ENCODE results near the gene MEGF11. TPM values are rescaled to one million over a fixed set of nuclear protein-coding genes. Genes with fewer than 3 reads are reported as not detected.

Gene MEGF11
- total RNA-seq, 2 experiments from 2014 or later = not detected

DNA sequence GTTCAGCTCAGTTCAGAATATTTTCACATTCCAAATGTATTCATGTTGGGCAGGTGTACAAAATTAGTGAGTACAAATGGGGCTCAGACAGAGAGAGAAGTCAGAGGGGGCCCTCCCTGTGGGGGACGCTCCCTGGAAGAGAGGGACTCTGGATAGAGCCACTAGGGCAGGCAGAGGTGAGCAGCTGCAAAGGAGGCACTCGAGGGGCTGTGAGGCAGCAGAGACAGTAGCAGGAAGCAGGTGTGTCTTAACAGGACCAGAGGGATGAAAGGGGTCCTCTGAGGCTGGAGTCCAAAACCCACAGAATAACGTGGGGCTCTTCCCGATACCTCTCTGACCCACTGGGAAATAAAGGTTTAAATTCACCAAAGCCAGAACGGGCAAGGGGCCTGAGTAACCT lies 127.1 kb downstream of the MEGF11 start:
- Mint-ChIP-seq H3K36me3 (ENCODE audit: low read depth) (no peaks in the 10 kb centered on the region), H3K4me3 (no peak overlapping the region), H3K27me3 (ENCODE audit: low read depth) (peaks cover 7% of the 10 kb centered on the region), H3K4me1 (ENCODE audit: low read depth) (no peaks in the 10 kb centered on the region), H3K27ac (no peak overlapping the region), H3K9me3 (ENCODE audit: insufficient read depth) (no peaks in the 10 kb centered on the region)
- ChIA-PET CTCF (no interaction called here), POLR2A (no interaction called here)
- DNase-seq = no peak
- ATAC-seq = no peak

DNA sequence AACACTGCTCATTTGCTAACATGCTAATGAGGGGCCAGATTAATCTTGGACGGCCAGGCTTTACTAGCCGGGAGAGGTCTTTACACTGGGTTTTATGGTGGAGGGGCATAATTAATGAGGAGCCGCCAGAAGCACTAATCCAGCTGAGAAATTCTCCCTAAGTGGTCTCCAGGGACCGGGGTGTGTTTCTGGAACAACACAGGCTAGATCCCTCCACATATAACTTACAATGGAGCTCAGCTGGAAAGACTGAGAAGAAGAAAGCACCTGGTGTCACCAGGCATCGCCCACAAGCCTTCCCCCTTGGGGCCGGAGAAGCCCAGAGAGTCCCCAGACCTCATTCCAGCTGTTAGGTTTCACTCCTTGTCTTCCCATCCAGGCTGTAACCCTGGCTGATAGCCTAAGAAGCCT lies 127.5 kb downstream of the MEGF11 start:
- Mint-ChIP-seq H3K27me3 (ENCODE audit: low read depth) (peaks cover 10% of the 10 kb centered on the region), H3K4me3 (no peak overlapping the region), H3K4me1 (ENCODE audit: low read depth) (no peaks in the 10 kb centered on the region), H3K27ac (no peak overlapping the region), H3K36me3 (ENCODE audit: low read depth) (no peaks in the 10 kb centered on the region), H3K9me3 (ENCODE audit: insufficient read depth) (no peaks in the 10 kb centered on the region)
- CTCF ChIA-PET = no interaction called here
- ATAC-seq (no peak), DNase-seq (no peak)
- POLR2A ChIA-PET = no interaction called here

DNA sequence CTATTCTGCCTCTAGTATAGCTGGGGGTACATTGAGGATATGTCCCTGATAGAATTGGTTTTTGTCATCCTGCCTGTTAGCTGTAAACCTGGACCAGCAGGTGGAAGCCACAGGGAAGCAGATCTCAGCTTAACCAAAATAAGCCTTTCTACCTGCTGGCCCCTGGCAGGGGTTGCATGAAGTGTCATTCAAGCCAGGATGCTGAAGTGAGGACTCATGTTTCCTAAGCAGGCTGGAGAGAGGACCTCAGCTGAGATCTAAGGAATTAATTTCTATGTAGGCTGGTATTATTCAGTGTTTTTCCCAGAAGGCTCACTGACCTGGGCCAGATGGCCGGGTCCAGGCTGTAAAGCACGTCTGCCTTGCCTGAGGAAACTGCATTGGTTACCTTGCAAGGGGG lies 128.9 kb downstream of the MEGF11 start:
- ATAC-seq (no peak), DNase-seq (no peak)
- Mint-ChIP-seq H3K27ac (no peak overlapping the region), H3K36me3 (ENCODE audit: low read depth) (no peaks in the 10 kb centered on the region), H3K4me1 (ENCODE audit: low read depth) (no peaks in the 10 kb centered on the region), H3K9me3 (ENCODE audit: insufficient read depth) (no peaks in the 10 kb centered on the region), H3K4me3 (no peak overlapping the region), H3K27me3 (ENCODE audit: low read depth) (peaks cover 10% of the 10 kb centered on the region)
- POLR2A ChIA-PET = no interaction called here
- CTCF ChIA-PET = no interaction called here

DNA sequence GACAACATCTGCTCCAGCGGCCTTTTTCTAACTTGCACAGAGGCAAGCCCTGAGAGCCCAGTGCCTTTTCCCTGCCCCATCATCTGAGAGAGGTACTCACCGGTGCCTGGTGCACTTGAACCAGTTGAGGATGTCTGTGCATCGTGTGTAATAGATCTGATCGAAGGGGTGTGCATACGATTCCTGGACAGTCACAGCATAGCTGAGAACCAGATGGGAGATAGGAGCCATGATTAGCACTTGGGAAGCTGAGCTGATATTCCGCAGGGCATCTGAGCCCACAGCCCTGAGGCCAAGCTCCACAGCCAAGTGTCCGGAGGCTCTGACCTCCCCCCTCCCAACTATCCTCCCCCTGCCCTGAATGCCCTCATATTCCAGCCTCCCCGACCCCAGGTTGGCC lies 129.8 kb downstream of the MEGF11 start:
- H3K4me1 Mint-ChIP-seq (ENCODE audit: low read depth) = no peaks in the 10 kb centered on the region
- H3K27ac Mint-ChIP-seq = no peak overlapping the region
- POLR2A ChIA-PET = no interaction called here
- H3K4me3 Mint-ChIP-seq = no peak overlapping the region
- H3K27me3 Mint-ChIP-seq (ENCODE audit: low read depth) = peaks cover 10% of the 10 kb centered on the region
- CTCF ChIA-PET = no interaction called here
- DNase-seq (no peak), ATAC-seq (no peak)
- H3K9me3 Mint-ChIP-seq (ENCODE audit: insufficient read depth) = no peaks in the 10 kb centered on the region
- H3K36me3 Mint-ChIP-seq (ENCODE audit: low read depth) = no peaks in the 10 kb centered on the region

DNA sequence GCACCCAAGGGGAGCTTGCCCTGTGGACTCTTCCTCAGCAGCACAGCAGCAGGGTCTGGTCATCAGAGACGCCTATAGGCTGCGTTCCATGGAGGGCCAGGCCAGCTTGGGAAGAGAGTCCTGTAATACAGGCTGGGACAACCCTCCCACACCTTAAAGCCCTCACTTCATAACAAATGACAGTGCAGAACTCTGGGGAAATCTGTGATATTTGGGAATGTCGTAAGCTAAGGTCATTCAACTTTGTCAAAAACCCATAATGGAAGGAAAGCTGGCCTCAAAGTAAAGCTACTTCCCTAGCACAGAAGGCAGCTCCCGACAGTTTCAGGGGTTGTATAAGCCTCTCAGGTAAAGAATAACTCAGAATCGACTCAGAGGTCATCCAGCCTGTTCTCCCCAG lies 133.1 kb downstream of the MEGF11 start:
- H3K4me1 Mint-ChIP-seq (ENCODE audit: low read depth) = peaks cover 3% of the 10 kb centered on the region
- no peak overlapping the region for H3K27ac Mint-ChIP-seq
- ATAC-seq (no peak), DNase-seq (no peak)
- H3K36me3 Mint-ChIP-seq (ENCODE audit: low read depth) = no peaks in the 10 kb centered on the region
- H3K27me3 Mint-ChIP-seq (ENCODE audit: low read depth) = peaks cover 8% of the 10 kb centered on the region
- CTCF ChIA-PET = no interaction called here
- POLR2A ChIA-PET = no interaction called here
- H3K4me3 Mint-ChIP-seq = no peak overlapping the region
- no peaks in the 10 kb centered on the region for H3K9me3 Mint-ChIP-seq (ENCODE audit: insufficient read depth)

DNA sequence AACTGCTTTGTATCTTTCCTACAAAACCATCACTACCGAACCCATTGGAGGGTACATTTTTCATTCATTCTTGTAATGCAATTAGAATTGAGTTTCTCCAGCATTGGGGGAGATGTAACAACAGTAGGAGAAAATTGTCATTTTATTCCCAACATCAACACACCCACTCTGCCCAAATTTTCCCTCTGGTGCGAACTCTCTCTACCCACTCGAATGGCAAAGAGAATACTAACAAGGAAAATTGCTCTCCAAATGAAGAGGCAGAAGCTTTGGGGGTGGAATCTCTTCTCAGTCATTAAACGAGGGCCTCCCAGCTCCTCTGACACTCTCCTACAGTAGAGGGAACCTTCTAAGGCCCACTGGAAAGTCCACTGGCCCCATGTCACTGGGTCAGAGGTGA lies 135.7 kb downstream of the MEGF11 start:
- Mint-ChIP-seq H3K27me3 (ENCODE audit: low read depth) (peaks cover 9% of the 10 kb centered on the region), H3K4me1 (ENCODE audit: low read depth) (peaks cover 3% of the 10 kb centered on the region), H3K4me3 (no peak overlapping the region), H3K27ac (no peak overlapping the region), H3K9me3 (ENCODE audit: insufficient read depth) (no peaks in the 10 kb centered on the region), H3K36me3 (ENCODE audit: low read depth) (no peaks in the 10 kb centered on the region)
- no peak for ATAC-seq
- DNase-seq = no peak
- ChIA-PET POLR2A (no interaction called here), CTCF (no interaction called here)

DNA sequence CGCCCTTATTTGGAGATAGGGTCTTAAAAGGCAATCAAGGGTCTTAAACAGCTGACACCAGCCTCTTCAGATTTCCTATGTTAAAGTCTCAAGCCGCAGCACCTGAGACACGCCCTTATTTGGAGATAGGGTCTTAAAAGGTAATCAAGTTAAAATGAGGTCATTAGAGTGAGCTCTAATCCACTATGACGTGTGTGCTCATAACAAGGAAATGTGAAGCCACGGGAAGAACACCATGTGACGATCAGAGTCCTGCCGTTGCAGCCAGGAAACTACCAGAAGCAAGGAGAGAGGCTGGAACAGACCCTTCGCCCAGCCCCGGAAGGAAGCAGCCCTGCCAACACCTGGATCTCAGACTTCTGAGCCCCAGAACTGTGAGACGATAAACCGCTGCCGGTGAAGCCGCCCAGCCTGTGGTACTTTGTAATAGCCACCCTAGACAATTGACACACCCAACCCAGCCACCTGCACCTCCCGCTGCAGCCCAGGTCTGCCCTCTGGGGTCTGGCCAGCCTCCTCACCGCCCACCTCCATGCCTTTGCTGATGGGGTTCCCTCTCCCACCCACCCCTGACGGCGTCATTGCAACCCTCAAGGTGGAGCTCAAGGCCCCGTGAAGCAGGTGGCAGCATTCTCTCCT lies 137.9 kb downstream of the MEGF11 start:
- H3K9me3 Mint-ChIP-seq (ENCODE audit: insufficient read depth) = no peaks in the 10 kb centered on the region
- H3K4me3 Mint-ChIP-seq = no peak overlapping the region
- peaks cover 13% of the 10 kb centered on the region for H3K27me3 Mint-ChIP-seq (ENCODE audit: low read depth)
- ChIA-PET POLR2A (no interaction called here), CTCF (no interaction called here)
- DNase-seq (peak; percentile 42), ATAC-seq (peak; percentile 53)
- H3K27ac Mint-ChIP-seq = no peak overlapping the region
- no peaks in the 10 kb centered on the region for H3K36me3 Mint-ChIP-seq (ENCODE audit: low read depth)
- H3K4me1 Mint-ChIP-seq (ENCODE audit: low read depth) = peaks cover 3% of the 10 kb centered on the region

DNA sequence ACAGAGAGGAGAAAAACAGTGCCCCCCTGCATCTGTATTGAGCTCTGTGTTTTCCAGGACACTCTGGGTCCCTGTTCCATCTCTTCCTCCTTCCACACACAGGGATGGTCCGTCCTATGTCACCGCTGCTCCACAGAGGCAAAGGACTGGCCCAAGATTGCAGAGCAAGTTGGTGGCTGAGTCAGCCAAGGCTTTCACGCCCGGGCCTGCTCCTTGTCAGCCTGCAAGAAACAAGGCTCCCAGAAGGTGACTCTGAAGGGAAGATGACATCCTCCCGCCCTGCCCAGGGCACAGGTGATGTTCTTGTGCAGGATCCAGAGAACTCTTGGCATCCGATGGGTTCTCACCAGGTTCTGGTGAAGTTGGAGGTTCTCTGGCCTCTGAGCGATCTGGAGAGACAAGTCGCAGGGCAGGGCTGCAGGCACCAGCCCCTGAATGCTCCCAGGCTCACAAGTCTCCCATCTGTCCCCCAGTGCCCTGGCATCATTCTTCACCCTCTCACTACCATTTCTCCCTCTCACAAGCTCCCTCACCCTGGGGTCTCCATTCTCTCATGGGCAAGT lies 138.6 kb downstream of the MEGF11 start:
- H3K9me3 Mint-ChIP-seq (ENCODE audit: insufficient read depth) = no peaks in the 10 kb centered on the region
- ChIA-PET POLR2A (no interaction called here), CTCF (no interaction called here)
- H3K27me3 Mint-ChIP-seq (ENCODE audit: low read depth) = peaks cover 14% of the 10 kb centered on the region
- H3K36me3 Mint-ChIP-seq (ENCODE audit: low read depth) = no peaks in the 10 kb centered on the region
- no peak overlapping the region for H3K4me3 Mint-ChIP-seq
- DNase-seq (no peak), ATAC-seq (no peak)
- H3K4me1 Mint-ChIP-seq (ENCODE audit: low read depth) = peaks cover 3% of the 10 kb centered on the region
- H3K27ac Mint-ChIP-seq = no peak overlapping the region

DNA sequence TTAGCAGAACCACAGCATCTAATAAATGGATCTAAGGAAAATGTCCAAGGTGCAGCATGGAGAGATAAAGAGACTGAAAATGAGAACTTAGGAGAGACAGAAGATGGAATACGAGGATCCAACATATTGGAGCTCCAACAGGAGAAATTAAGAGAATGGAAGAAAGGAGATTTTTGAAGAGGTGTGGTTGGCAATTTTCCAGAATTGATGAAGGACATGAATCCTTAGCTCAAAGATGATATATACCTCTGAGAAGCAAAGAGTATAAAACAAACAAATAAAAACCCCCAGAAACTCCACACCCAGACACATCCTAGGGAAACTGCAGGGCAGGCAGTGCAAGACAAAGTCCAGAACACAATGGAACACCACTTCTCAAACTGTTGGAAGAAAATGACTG lies 141.2 kb downstream of the MEGF11 start:
- Mint-ChIP-seq H3K27me3 (ENCODE audit: low read depth) (peaks cover 20% of the 10 kb centered on the region), H3K4me1 (ENCODE audit: low read depth) (peaks cover 3% of the 10 kb centered on the region), H3K9me3 (ENCODE audit: insufficient read depth) (no peaks in the 10 kb centered on the region), H3K36me3 (ENCODE audit: low read depth) (no peaks in the 10 kb centered on the region), H3K27ac (no peak overlapping the region), H3K4me3 (no peak overlapping the region)
- no peak for DNase-seq
- ATAC-seq = no peak
- POLR2A ChIA-PET = interaction anchor here (0.7 kb wide), 1 partner anchor 89 kb away, joined by 3 read pairs; no protein-coding TSS in a partner anchor
- CTCF ChIA-PET = no interaction called here

DNA sequence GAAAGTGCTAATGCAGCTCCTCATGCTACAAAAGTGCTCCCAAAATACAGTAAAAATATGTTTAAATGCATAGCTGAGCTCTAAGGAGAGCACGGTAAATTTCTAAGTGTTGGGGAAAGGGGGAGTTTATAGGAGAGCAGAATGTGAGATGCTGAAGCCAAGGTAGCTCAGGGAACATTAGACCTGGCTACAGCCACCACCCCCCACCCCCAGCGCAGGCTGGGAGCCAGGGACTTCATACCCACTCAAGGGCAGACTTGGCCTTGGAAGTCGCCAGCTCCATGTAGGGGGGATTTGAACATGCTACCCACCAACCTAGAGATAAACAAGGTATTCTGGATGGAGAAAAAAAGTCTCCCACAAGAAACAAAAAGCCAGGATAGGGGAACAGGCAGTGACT lies 142.2 kb downstream of the MEGF11 start:
- Mint-ChIP-seq H3K36me3 (ENCODE audit: low read depth) (no peaks in the 10 kb centered on the region), H3K9me3 (ENCODE audit: insufficient read depth) (no peaks in the 10 kb centered on the region), H3K27me3 (ENCODE audit: low read depth) (peaks cover 22% of the 10 kb centered on the region), H3K4me3 (no peak overlapping the region), H3K27ac (no peak overlapping the region), H3K4me1 (ENCODE audit: low read depth) (peaks cover 3% of the 10 kb centered on the region)
- POLR2A ChIA-PET = no interaction called here
- DNase-seq = no peak
- CTCF ChIA-PET = no interaction called here
- ATAC-seq = no peak

DNA sequence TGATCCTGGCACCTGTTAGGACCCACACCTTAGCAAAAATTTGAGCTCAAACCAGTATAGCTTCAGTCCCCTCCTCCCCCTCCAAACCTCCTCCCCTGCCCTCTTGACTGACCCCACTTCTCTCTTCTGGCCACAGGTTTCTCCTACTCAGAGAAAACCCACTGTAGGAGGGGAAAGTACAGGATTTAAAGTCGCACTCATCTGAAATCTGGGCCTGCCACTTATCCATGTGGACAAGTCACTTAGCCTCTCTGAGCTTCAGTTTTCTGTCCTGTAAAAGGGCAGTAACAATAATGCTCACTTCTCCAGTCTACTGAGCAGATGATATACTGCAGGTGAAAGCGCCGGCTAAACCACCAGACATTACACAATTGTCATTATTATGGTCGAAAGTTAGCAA lies 142.7 kb downstream of the MEGF11 start:
- no peaks in the 10 kb centered on the region for H3K4me1 Mint-ChIP-seq (ENCODE audit: low read depth)
- no peak overlapping the region for H3K27ac Mint-ChIP-seq
- no peaks in the 10 kb centered on the region for H3K36me3 Mint-ChIP-seq (ENCODE audit: low read depth)
- ChIA-PET CTCF (no interaction called here), POLR2A (no interaction called here)
- no peak for DNase-seq
- no peaks in the 10 kb centered on the region for H3K9me3 Mint-ChIP-seq (ENCODE audit: insufficient read depth)
- no peak overlapping the region for H3K4me3 Mint-ChIP-seq
- peaks cover 20% of the 10 kb centered on the region for H3K27me3 Mint-ChIP-seq (ENCODE audit: low read depth)
- ATAC-seq = no peak

DNA sequence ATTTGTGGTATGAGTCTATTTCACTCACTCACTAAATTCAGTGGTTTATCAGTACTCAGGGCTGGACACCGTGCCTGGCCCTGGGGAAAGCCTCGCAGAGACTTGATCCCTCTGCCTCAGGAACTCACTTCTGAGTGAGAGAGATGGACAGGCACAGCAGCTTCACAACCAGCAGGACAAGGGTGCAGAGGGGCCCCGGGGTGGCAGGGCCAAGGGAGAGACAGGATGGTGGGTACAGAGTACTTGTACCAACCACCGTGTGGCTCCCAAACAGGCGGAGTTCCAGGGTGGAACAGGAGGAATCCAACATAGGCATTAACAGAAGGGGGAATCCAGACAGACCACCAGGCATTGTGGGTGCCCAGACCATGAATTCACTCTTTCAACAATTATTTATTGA lies 143.7 kb downstream of the MEGF11 start:
- no peaks in the 10 kb centered on the region for H3K4me1 Mint-ChIP-seq (ENCODE audit: low read depth)
- H3K4me3 Mint-ChIP-seq = no peak overlapping the region
- ATAC-seq (no peak), DNase-seq (no peak)
- POLR2A ChIA-PET = no interaction called here
- H3K27ac Mint-ChIP-seq = no peak overlapping the region
- H3K36me3 Mint-ChIP-seq (ENCODE audit: low read depth) = no peaks in the 10 kb centered on the region
- CTCF ChIA-PET = no interaction called here
- H3K27me3 Mint-ChIP-seq (ENCODE audit: low read depth) = peaks cover 20% of the 10 kb centered on the region
- no peaks in the 10 kb centered on the region for H3K9me3 Mint-ChIP-seq (ENCODE audit: insufficient read depth)

Measured in activated CD8-positive, alpha-beta T cell treated with anti-CD3 and anti-CD28 coated beads, Interleukin-2, amount 10 ng/mL, durations not matched to agents 7 days and 5 days (primary cell).